ENCODE data around the gene HOXB2.
"Not testable (repeated sequence)": the region's sequence is repeated elsewhere in the genome, so short reads cannot be mapped to it uniquely, and the experiment has no call there.

Gene HOXB2

GRCh38 chr17:48514477-48514876 lies 30.4 kb downstream of the HOXB2 start:
- DNase-seq (ENCODE audit: low spot score) = no peak

GRCh38 chr17:48513666-48514455 lies 31.0 kb downstream of the HOXB2 start:
- DNase-seq (ENCODE audit: low spot score) = no peak

GRCh38 chr17:48513097-48513496 lies 31.8 kb downstream of the HOXB2 start:
- DNase-seq (ENCODE audit: low spot score) = no peak

GRCh38 chr17:48510761-48511604 lies 33.9 kb downstream of the HOXB2 start:
- DNase-seq (ENCODE audit: low spot score) = no peak

GRCh38 chr17:48510381-48510760 lies 34.5 kb downstream of the HOXB2 start:
- DNase-seq (ENCODE audit: low spot score) = no peak

GRCh38 chr17:48509708-48510107 lies 35.2 kb downstream of the HOXB2 start:
- not testable (repeated sequence) for DNase-seq (ENCODE audit: low spot score)

GRCh38 chr17:48506246-48506645 lies 38.7 kb downstream of the HOXB2 start:
- no peak for DNase-seq (ENCODE audit: low spot score)

GRCh38 chr17:48505788-48506187 lies 39.1 kb downstream of the HOXB2 start:
- DNase-seq (ENCODE audit: low spot score) = no peak

- no peak for DNase-seq (ENCODE audit: low spot score)
Observed at GRCh38 chr17:48504953-48505352, 40.0 kb downstream of the HOXB2 start.

GRCh38 chr17:48503747-48504146 lies 41.2 kb downstream of the HOXB2 start:
- no peak for DNase-seq (ENCODE audit: low spot score)

- no peak for DNase-seq (ENCODE audit: low spot score)
Observed at GRCh38 chr17:48502901-48503300, 42.0 kb downstream of the HOXB2 start.

- no peak for DNase-seq (ENCODE audit: low spot score)
Observed at GRCh38 chr17:48502312-48502711, 42.6 kb downstream of the HOXB2 start.

GRCh38 chr17:48500435-48501426 lies 44.2 kb downstream of the HOXB2 start:
- no peak for DNase-seq (ENCODE audit: low spot score)

- no peak for DNase-seq (ENCODE audit: low spot score)
Observed at GRCh38 chr17:48499735-48500434, 45.0 kb downstream of the HOXB2 start.

- DNase-seq (ENCODE audit: low spot score) = no peak
Observed at GRCh38 chr17:48499248-48499647, 45.7 kb downstream of the HOXB2 start.

- DNase-seq (ENCODE audit: low spot score) = no peak
Observed at GRCh38 chr17:48498164-48498850, 46.6 kb downstream of the HOXB2 start.

GRCh38 chr17:48497103-48497502 lies 47.8 kb downstream of the HOXB2 start:
- DNase-seq (ENCODE audit: low spot score) = no peak

- no peak for DNase-seq (ENCODE audit: low spot score)
Observed at GRCh38 chr17:48494335-48494734, 50.6 kb downstream of the HOXB2 start.
